HCT116 (cell line): ENCODE data around the gene TCFL5. TPM values are rescaled to one million over a fixed set of nuclear protein-coding genes. Genes with fewer than 3 reads are reported as not detected.

Source experiments
- ATAC-seq: fragments of 200-7000 bp; cut with Tn5 transposase; 2 replicates; pipeline ENCODE4 v1.9.1; 2020; ENCODE audit warnings: mild to moderate bottlenecking, moderate library complexity
- BruUV-seq: library from RNA; stranded (reverse); fragments of 400-500 nt; replicated peaks from 2 replicates; lab custom pipeline; 2021; lab: Mats Ljungman, UMichigan
- CTCF ChIA-PET: fragments of 300-600 bp; sonication (Branson Sonifier 250); formaldehyde crosslinking; loops from one replicate; lab custom pipeline; 2021; ENCODE audit warnings: antibody characterized with exemption; lab: Charles Lee
- POLR2A ChIA-PET: fragments of 300-600, 350-600 bp; sonication (Branson Sonifier 250); formaldehyde crosslinking; loops from one replicate; lab custom pipeline; 2021; ENCODE audit warnings: antibody characterized with exemption; lab: Charles Lee
- RAD21 ChIA-PET, 2 experiments: fragments of 300-600 bp; sonication (Branson Sonifier 250); formaldehyde crosslinking; loops; one replicate each; lab custom pipeline; 2023; ENCODE audit warnings: low total read pairs in 2 of 2; ENCODE audit not compliant: uncharacterized antibody in 2 of 2, unreplicated experiment in 2 of 2, low non-redundant PET in 1 of 2; lab: Charles Lee
- DNase-seq: peaks from one replicate; pipeline ENCODE4 v3.0.0-alpha.2; 2010; ENCODE audit warnings: low read depth, low spot score
- H2AFZ ChIP-seq: fragments of 200-600 bp; shearing (Covaris generic), sonication (generic); 2 replicates; pipeline ENCODE4 v1.6.1; 2017; ENCODE audit warnings: low read depth, mixed run types, mixed read lengths, antibody characterized with exemption, low read length; ENCODE audit not compliant: poor library complexity, severe bottlenecking
- H3K27ac ChIP-seq: 2 replicates; pipeline ENCODE4 v1.5.1; 2012; ENCODE audit warnings: low read depth, low read length
- H3K27me3 ChIP-seq: fragments of 200-600 bp; sonication (generic); 2 replicates; pipeline ENCODE4 v1.6.1; 2016; ENCODE audit warnings: mixed run types, low read length, mixed read lengths; ENCODE audit not compliant: insufficient read depth
- H3K36me3 ChIP-seq, 2 experiments: fragments of 200-500 bp in 1 of 2; fragments of 200-600 bp in 1 of 2; sonication (Bioruptor generic) in 1 of 2; sonication (generic) in 1 of 2; 2 replicates each; pipeline versions ENCODE4 v1.5.1 to v1.6.1; 2014 to 2016; ENCODE audit warnings: low read length in 2 of 2, inconsistent platforms in 1 of 2, mixed read lengths in 1 of 2, mixed run types in 1 of 2; ENCODE audit not compliant: insufficient read depth in 2 of 2, control insufficient read depth in 1 of 2
- H3K4me1 ChIP-seq, 2 experiments: fragments of 200-600 bp in 1 of 2; sonication (generic) in 1 of 2; 2 replicates each; pipeline versions ENCODE4 v1.5.1 to v1.6.1; 2012 to 2017; ENCODE audit warnings: low read length in 2 of 2, inconsistent platforms in 1 of 2, mild to moderate bottlenecking in 1 of 2, mixed read lengths in 1 of 2, mixed run types in 1 of 2, moderate library complexity in 1 of 2; ENCODE audit not compliant: insufficient read depth in 2 of 2, control insufficient read depth in 1 of 2
- H3K4me2 ChIP-seq: fragments of 200-600 bp; sonication (generic); 2 replicates; pipeline ENCODE4 v1.6.1; 2017; ENCODE audit warnings: mixed run types, low read length, mixed read lengths
- H3K4me3 ChIP-seq, 2 experiments: fragments of 200-600 bp in 1 of 2; sonication (generic) in 1 of 2; replicated peaks in 1 of 2; 2 replicates each; pipeline ENCODE4 v1.5.1; 2011 to 2016; ENCODE audit warnings: low read length in 2 of 2, control low read depth in 1 of 2, low read depth in 1 of 2, mild to moderate bottlenecking in 1 of 2, mixed read lengths in 1 of 2, mixed run types in 1 of 2
- H3K79me2 ChIP-seq: fragments of 200-600 bp; sonication (generic); 2 replicates; pipeline ENCODE4 v1.6.1; 2017; ENCODE audit warnings: mild to moderate bottlenecking, mixed run types, low read length, moderate library complexity, mixed read lengths; ENCODE audit not compliant: insufficient read depth
- H3K9ac ChIP-seq: fragments of 200-600 bp; sonication (generic); 2 replicates; pipeline ENCODE4 v1.6.1; 2016; ENCODE audit warnings: low read length, mixed read lengths
- H3K9me2 ChIP-seq: fragments of 200-600 bp; sonication (generic), shearing (Covaris generic); 2 replicates; pipeline ENCODE4 v1.6.1; 2017; ENCODE audit warnings: mixed run types, mild to moderate bottlenecking, moderate library complexity; ENCODE audit not compliant: insufficient read depth
- H3K9me3 ChIP-seq, 2 experiments: fragments of 200-500 bp in 1 of 2; fragments of 200-600 bp in 1 of 2; sonication (Bioruptor generic) in 1 of 2; sonication (generic) in 1 of 2; 2 replicates each; pipeline ENCODE4 v1.6.1; 2014 to 2017; ENCODE audit warnings: low read length in 2 of 2, mixed read lengths in 2 of 2, inconsistent platforms in 1 of 2, low read depth in 1 of 2, mild to moderate bottlenecking in 1 of 2, mixed run types in 1 of 2, moderate library complexity in 1 of 2; ENCODE audit not compliant: control insufficient read depth in 1 of 2, insufficient read depth in 1 of 2
- H4K20me1 ChIP-seq: fragments of 200-600 bp; sonication (generic), shearing (Covaris generic); 2 replicates; pipeline ENCODE4 v1.6.1; 2017; ENCODE audit warnings: mixed run types, mild to moderate bottlenecking, moderate library complexity; ENCODE audit not compliant: insufficient read depth
- CBX3 ChIP-seq: IDR thresholded peaks from 2 replicates; pipeline ENCODE4 v1.6.1; 2012; ENCODE audit warnings: low read depth
- EGR1 ChIP-seq: IDR thresholded peaks from 2 replicates; pipeline ENCODE4 v1.6.1; 2012; ENCODE audit warnings: low read depth
- ELF1 ChIP-seq: IDR thresholded peaks from 2 replicates; pipeline ENCODE4 v1.6.1; 2012; ENCODE audit warnings: low read depth, borderline replicate concordance
- FOSL1 ChIP-seq: IDR thresholded peaks from 2 replicates; pipeline ENCODE4 v1.6.1; 2012; ENCODE audit warnings: low read depth
- JUND ChIP-seq: IDR thresholded peaks from 2 replicates; pipeline ENCODE4 v1.6.1; 2012
- POLR2A ChIP-seq: IDR thresholded peaks from 2 replicates; pipeline ENCODE4 v1.7.0; 2011; ENCODE audit warnings: borderline replicate concordance; ENCODE audit not compliant: insufficient read depth, insufficient read length; ENCODE audit errors: extremely low read depth
- RAD21 ChIP-seq: IDR thresholded peaks from 2 replicates; pipeline ENCODE4 v1.6.1; 2012; ENCODE audit warnings: low read depth, mild to moderate bottlenecking
- REST ChIP-seq: IDR thresholded peaks from 2 replicates; pipeline ENCODE4 v1.6.1; 2012; ENCODE audit warnings: low read depth
- SIN3A ChIP-seq: IDR thresholded peaks from 2 replicates; pipeline ENCODE4 v1.6.1; 2012; ENCODE audit warnings: low read depth
- SP1 ChIP-seq: IDR thresholded peaks from 2 replicates; pipeline ENCODE4 v1.6.1; 2012; ENCODE audit warnings: low read depth
- SRF ChIP-seq: IDR thresholded peaks from 2 replicates; pipeline ENCODE4 v1.6.1; 2012; ENCODE audit warnings: low read depth
- intact Hi-C: fragments of 100-400 bp; cut with micrococcal nuclease; formaldehyde crosslinking; loops from 2 replicates; pipeline ENCODE4 v1.10.0; 2022
- total RNA-seq: library from RNA; stranded (reverse); gene quantifications from one replicate; pipeline ENCODE4 v1.2.1, GENCODE V29; 2021; ENCODE audit not compliant: unreplicated experiment

TCFL5 gene
- total RNA-seq, 1 experiment from 2014 or later, result 20.4 TPM

GRCh38 chr20:62838128-62838891 lies 23.3 kb downstream of the TCFL5 start:
- POLR2A ChIA-PET, result no interaction called here
- H4K20me1 ChIP-seq, result no peaks in the 10 kb centered on the region
- ATAC-seq, result no peak
- H3K36me3 ChIP-seq, result no peaks in the 10 kb centered on the region; a peak in 1 of 4 replicates
- no peak overlapping the region for H3K4me3 ChIP-seq
- no peaks in the 10 kb centered on the region for H3K79me2 ChIP-seq
- H2AFZ ChIP-seq, result no peak overlapping the region
- CTCF ChIA-PET, result no interaction called here
- BruUV-seq, result no TSS peak
- H3K4me1 ChIP-seq, result peaks cover 0 to 2% of the 10 kb centered on the region in 2 experiments; a peak in 1 of 4 replicates
- no peak overlapping the region for H3K27ac ChIP-seq
- H3K9ac ChIP-seq, result no peak overlapping the region
- no peaks in the 10 kb centered on the region for H3K27me3 ChIP-seq
- TF ChIP-seq SP1, result no peak
- TF ChIP-seq EGR1, result no peak
- no peak for TF ChIP-seq POLR2A
- no peak for TF ChIP-seq FOSL1
- no peak for TF ChIP-seq ELF1
- no peak for TF ChIP-seq JUND
- no peak for TF ChIP-seq SRF
- no peak for TF ChIP-seq CBX3
- TF ChIP-seq REST, result no peak
- TF ChIP-seq RAD21, result no peak
- TF ChIP-seq SIN3A, result no peak
- TF ChIP-seq, all 23 proteins: peak for 0
- intact Hi-C loops, result no loop called here
- no peak for DNase-seq
- Histone ChIP-seq H3K9me2 (no peaks in the 10 kb centered on the region), H3K4me2 (no peak overlapping the region), H3K9me3 (no peaks in the 10 kb centered on the region)
- RAD21 ChIA-PET, result no interaction called here
